Mammary epithelial cell (primary cell): ENCODE measurements around the gene MUC5AC.

Source experiments
- CTCF ChIP-seq, 2 donors: IDR thresholded peaks in 1 of 2; conservative IDR thresholded peaks in 1 of 2; 2 replicates each; pipeline ENCODE4 v1.5.1; 2011 to 2012; ENCODE audit warnings: inconsistent platforms in 2 of 2, low read length in 2 of 2, mild to moderate bottlenecking in 2 of 2, control low read depth in 1 of 2, low read depth in 1 of 2; ENCODE audit not compliant: insufficient read depth in 1 of 2; ENCODE audit errors: extremely low read depth in 1 of 2
- EZH2 ChIP-seq: IDR thresholded peaks from 2 replicates; pipeline ENCODE4 v1.6.1; 2012; ENCODE audit warnings: low read length, inconsistent platforms, borderline replicate concordance

- TF ChIP-seq CTCF (conservative IDR thresholded peaks at IDR 0.05 in 1 of 2, IDR thresholded peaks at IDR 0.05 in 1 of 2; ENCODE audit: extremely low read depth in 1 of 2, insufficient read depth in 1 of 2, low read depth in 1 of 2, low read length in 2 of 2), result no peak
- TF ChIP-seq EZH2, result no peak
These were observed 2.5 kb upstream of the MUC5AC start for GRCh38 chr11:1155274-1155693.
